IMR-90 (cell line): ENCODE data around the gene LZTFL1.

Experiments
- MXI1 ChIP-seq: IDR thresholded peaks from 2 replicates; pipeline ENCODE4 v1.6.1; 2012; ENCODE audit warnings: low read depth, mild to moderate bottlenecking, low read length, moderate library complexity, borderline replicate concordance
- NFE2L2 ChIP-seq: fragments of 150-350 bp; IDR thresholded peaks from 2 replicates; pipeline ENCODE4 v1.6.1; 2016; ENCODE audit warnings: low read depth, mild to moderate bottlenecking, low read length
- POLR2A ChIP-seq: IDR thresholded peaks from 2 replicates; pipeline ENCODE4 v1.6.1; 2012; ENCODE audit warnings: mild to moderate bottlenecking, low read depth, low read length
- RAD21 ChIP-seq: IDR thresholded peaks from 2 replicates; pipeline ENCODE4 v1.6.1; 2012; ENCODE audit warnings: low read length, improper control_type of control experiment
- RCOR1 ChIP-seq: IDR thresholded peaks from 2 replicates; pipeline ENCODE4 v1.6.1; 2012; ENCODE audit warnings: mild to moderate bottlenecking, low read length, improper control_type of control experiment; ENCODE audit not compliant: insufficient replicate concordance
- RFX5 ChIP-seq: IDR thresholded peaks from 2 replicates; pipeline ENCODE4 v1.8.0; 2012; ENCODE audit warnings: low read depth, mild to moderate bottlenecking, low read length, moderate library complexity
- SMC3 ChIP-seq: fragments of 150-350 bp; IDR thresholded peaks from 2 replicates; pipeline ENCODE4 v1.6.1; 2016; ENCODE audit warnings: low read depth, mild to moderate bottlenecking, antibody characterized with exemption, low read length, moderate library complexity
- TF ChIP-seq, protein P1 (sequence below): conservative IDR thresholded peaks from 2 replicates; pipeline ENCODE4 v1.5.1; 2012; ENCODE audit warnings: mild to moderate bottlenecking, low read depth, low read length, improper control_type of control experiment
- TF ChIP-seq, protein P2 (sequence below): fragments of 150-350 bp; IDR thresholded peaks from 2 replicates; pipeline ENCODE4 v1.6.1; 2016; ENCODE audit warnings: low read depth, mild to moderate bottlenecking, low read length, moderate library complexity, borderline replicate concordance
- TF ChIP-seq, protein P3 (sequence below): fragments of 150-350 bp; IDR thresholded peaks from 2 replicates; pipeline ENCODE4 v1.6.1; 2017; ENCODE audit warnings: mild to moderate bottlenecking, antibody characterized with exemption, low read length, low read depth

DNA sequence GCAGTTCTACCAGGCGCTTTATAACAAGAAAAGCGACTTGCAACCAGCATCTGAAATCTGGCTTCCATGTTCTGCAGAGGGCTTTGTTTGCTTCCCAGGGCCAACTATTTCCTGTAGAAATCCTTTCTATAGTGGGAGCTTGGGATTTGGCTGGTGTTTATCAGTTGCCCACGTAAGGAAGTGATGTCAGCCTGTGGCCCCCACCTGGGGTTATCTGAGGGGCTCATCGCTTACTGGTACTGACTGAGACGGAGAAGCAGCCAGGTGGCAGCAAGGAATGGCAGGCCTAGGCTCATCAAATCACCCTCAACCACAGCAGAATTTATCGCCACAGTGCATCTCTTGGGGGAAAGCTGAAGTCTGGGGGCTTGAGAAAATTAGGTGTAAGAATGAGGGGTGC is 29.9 kb upstream of the LZTFL1 start:
- TF ChIP-seq NFE2L2 (no peak), POLR2A (no peak), SMC3 (no peak), RCOR1 (no peak), RAD21 (no peak), RFX5 (no peak), MXI1 (no peak)
- TF ChIP-seq, protein P1, sequence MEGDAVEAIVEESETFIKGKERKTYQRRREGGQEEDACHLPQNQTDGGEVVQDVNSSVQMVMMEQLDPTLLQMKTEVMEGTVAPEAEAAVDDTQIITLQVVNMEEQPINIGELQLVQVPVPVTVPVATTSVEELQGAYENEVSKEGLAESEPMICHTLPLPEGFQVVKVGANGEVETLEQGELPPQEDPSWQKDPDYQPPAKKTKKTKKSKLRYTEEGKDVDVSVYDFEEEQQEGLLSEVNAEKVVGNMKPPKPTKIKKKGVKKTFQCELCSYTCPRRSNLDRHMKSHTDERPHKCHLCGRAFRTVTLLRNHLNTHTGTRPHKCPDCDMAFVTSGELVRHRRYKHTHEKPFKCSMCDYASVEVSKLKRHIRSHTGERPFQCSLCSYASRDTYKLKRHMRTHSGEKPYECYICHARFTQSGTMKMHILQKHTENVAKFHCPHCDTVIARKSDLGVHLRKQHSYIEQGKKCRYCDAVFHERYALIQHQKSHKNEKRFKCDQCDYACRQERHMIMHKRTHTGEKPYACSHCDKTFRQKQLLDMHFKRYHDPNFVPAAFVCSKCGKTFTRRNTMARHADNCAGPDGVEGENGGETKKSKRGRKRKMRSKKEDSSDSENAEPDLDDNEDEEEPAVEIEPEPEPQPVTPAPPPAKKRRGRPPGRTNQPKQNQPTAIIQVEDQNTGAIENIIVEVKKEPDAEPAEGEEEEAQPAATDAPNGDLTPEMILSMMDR: no peak
- TF ChIP-seq, protein P2, sequence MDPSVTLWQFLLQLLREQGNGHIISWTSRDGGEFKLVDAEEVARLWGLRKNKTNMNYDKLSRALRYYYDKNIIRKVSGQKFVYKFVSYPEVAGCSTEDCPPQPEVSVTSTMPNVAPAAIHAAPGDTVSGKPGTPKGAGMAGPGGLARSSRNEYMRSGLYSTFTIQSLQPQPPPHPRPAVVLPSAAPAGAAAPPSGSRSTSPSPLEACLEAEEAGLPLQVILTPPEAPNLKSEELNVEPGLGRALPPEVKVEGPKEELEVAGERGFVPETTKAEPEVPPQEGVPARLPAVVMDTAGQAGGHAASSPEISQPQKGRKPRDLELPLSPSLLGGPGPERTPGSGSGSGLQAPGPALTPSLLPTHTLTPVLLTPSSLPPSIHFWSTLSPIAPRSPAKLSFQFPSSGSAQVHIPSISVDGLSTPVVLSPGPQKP: no peak
- TF ChIP-seq, protein P3, sequence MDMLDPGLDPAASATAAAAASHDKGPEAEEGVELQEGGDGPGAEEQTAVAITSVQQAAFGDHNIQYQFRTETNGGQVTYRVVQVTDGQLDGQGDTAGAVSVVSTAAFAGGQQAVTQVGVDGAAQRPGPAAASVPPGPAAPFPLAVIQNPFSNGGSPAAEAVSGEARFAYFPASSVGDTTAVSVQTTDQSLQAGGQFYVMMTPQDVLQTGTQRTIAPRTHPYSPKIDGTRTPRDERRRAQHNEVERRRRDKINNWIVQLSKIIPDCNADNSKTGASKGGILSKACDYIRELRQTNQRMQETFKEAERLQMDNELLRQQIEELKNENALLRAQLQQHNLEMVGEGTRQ: no peak
